Measurements from ENCODE around the gene PRPSAP2.

DNA sequence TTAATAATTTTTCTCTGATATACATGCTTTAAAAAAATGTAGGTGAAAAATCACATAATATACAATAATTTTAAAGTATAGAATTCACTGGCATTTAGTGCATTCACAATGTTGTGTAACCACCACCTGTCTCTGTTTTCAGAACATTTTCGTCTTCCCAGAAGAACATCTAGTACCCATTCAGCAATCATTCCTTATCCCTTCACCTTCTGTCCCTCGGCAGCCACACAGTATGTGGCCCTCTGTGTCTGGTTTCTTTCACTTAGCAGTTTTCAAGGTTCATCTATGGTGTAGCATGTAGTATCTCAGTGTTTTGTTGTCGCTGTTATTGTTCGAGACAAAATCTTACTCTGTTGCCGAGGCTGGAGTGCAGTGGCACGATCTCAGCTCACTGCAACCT is 33.6 kb downstream of the PRPSAP2 start:
- no peak for TF ChIP-seq EZH2 (IDR thresholded peaks at IDR 0.05)
- TF ChIP-seq, protein P1, sequence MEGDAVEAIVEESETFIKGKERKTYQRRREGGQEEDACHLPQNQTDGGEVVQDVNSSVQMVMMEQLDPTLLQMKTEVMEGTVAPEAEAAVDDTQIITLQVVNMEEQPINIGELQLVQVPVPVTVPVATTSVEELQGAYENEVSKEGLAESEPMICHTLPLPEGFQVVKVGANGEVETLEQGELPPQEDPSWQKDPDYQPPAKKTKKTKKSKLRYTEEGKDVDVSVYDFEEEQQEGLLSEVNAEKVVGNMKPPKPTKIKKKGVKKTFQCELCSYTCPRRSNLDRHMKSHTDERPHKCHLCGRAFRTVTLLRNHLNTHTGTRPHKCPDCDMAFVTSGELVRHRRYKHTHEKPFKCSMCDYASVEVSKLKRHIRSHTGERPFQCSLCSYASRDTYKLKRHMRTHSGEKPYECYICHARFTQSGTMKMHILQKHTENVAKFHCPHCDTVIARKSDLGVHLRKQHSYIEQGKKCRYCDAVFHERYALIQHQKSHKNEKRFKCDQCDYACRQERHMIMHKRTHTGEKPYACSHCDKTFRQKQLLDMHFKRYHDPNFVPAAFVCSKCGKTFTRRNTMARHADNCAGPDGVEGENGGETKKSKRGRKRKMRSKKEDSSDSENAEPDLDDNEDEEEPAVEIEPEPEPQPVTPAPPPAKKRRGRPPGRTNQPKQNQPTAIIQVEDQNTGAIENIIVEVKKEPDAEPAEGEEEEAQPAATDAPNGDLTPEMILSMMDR (IDR thresholded peaks at IDR 0.05) = no peak
- no peak for TF ChIP-seq EZH2phosphoT487 (IDR thresholded peaks at IDR 0.05)

Measured in neural progenitor cell (in vitro differentiated cells).